ENCODE data around the gene EXOC2. TPM values are rescaled to one million over a fixed set of nuclear protein-coding genes. Genes with fewer than 3 reads are reported as not detected.

Gene EXOC2
- total RNA-seq, 2 donors from 2014 or later: 12.9 to 16.1 TPM

DNA sequence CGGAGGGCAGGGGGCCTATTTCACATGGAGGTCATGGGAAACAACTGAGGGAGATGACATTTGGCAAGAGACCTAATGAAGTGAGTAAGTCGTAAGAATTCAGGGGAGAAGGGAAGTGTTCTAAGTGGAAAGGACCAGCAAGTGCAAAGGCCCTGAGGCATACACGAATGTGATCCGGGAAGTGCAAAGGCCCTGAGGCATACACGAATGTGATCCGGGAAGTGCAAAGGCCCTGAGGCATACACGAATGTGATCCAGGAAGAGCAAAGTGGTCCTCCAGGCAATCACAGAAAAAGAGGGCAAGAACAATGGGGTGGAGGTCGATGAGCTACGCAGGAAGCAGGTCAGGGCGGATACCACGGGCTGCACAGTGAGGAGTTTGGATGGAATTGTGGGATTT, 24.2 kb upstream of the EXOC2 start:
- no peak overlapping the region for H3K27ac ChIP-seq
- H3K4me1 ChIP-seq: no peaks in the 10 kb centered on the region
- no peaks in the 10 kb centered on the region for H3K36me3 ChIP-seq
- DNase-seq (ENCODE audit: low spot score): no peak
- TF ChIP-seq CTCF (IDR thresholded peaks at IDR 0.05): no peak
- no peaks in the 10 kb centered on the region for H3K27me3 ChIP-seq
- no peaks in the 10 kb centered on the region for H3K9me3 ChIP-seq
- H3K4me3 ChIP-seq: no peak overlapping the region

DNA sequence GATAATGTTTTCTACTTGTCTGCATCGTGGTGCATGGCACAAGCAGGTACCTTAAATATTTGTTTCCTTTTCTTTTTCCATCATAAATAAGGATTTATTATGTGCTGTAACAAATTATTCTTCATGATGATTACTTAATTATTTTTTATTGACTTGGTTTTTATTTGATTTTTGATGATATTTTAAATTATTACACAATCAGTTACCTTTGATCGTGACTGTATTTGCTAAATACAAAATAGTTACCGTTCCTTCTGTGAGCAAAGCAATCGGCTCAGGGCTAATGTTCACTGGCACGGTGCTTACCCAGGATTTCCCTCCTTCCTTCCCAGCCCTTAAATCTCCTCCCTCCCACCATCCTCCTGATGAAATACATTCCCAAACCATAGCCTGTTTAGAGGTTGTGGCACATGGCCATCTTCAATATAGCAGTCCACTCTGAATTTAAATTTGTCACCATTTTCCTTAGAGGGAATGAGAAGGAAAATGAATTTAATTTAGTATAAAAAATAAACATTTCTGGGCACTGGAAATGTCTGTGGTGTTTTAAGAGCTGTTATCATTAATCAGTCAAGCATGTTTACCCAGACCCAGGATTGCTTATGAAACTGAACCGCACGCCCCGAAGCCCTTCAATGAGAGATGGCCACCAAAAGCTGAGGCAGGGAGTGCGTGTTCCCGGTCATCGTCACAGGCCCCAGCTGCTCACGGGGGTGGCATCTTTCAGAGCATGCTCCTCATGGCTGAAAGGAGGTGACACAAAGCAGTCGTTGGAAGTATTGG, 23.0 kb upstream of the EXOC2 start:
- no peak for TF ChIP-seq CTCF (IDR thresholded peaks at IDR 0.05)
- no peak for DNase-seq (ENCODE audit: low spot score)
- no peak overlapping the region for H3K27ac ChIP-seq

DNA sequence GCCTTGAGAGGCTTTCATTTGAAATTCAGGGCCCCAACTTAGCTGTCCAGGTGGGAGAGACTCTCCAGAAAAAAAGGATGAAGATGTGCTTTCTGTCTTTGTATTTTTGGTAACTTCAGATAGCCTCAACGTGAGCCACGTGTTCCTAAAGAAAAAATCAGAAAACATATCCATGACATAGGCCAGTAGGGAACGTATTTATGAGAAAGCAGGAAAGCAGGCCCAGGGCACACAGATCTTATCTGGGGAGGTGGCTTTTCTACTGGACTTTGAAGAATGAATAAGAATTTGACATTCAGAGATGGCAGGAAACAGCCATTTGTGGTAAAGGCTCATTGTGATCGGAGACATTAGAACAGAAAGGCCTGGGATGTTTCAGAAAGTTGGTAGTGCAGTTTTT, 21.2 kb upstream of the EXOC2 start:
- Histone ChIP-seq H3K27me3 (no peaks in the 10 kb centered on the region), H3K36me3 (no peaks in the 10 kb centered on the region), H3K4me1 (peaks cover 0 to 10% of the 10 kb centered on the region in 2 donors), H3K27ac (no peak overlapping the region), H3K4me3 (no peak overlapping the region), H3K9me3 (no peaks in the 10 kb centered on the region)
- TF ChIP-seq CTCF (IDR thresholded peaks at IDR 0.05): no peak
- no peak for DNase-seq (ENCODE audit: low spot score)

More for the DNA sequence above, 23.0 kb upstream of the EXOC2 start:
- H3K27me3 ChIP-seq: no peaks in the 10 kb centered on the region
- H3K4me1 ChIP-seq: peaks cover 0 to 6% of the 10 kb centered on the region in 2 donors
- H3K36me3 ChIP-seq: no peaks in the 10 kb centered on the region
- no peak overlapping the region for H3K4me3 ChIP-seq
- no peaks in the 10 kb centered on the region for H3K9me3 ChIP-seq

DNA sequence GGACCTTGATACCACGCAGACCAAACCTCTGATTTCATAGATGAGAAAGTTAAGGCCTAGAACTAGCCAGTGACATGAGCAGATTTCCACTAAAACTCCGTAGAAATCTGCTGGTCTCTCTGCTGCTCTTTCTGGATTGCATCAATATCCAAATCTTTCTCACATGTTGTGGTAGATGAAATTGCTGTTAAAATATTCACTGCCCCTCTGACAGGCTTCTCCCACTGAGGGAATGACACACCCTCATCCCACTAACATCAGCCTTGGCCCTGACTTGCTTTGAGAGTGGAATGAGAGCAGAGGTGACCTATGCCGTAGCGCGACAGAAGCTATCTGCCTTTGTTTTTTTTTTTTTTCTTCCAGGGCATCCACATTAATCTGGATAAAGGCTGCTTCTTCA, 20.4 kb upstream of the EXOC2 start:
- no peaks in the 10 kb centered on the region for H3K36me3 ChIP-seq
- H3K4me3 ChIP-seq: no peak overlapping the region
- no peak for TF ChIP-seq CTCF (IDR thresholded peaks at IDR 0.05)
- peaks cover 0 to 10% of the 10 kb centered on the region in 2 donors for H3K4me1 ChIP-seq
- no peak overlapping the region for H3K27ac ChIP-seq
- DNase-seq (ENCODE audit: low spot score): no peak
- H3K9me3 ChIP-seq: no peaks in the 10 kb centered on the region
- H3K27me3 ChIP-seq: no peaks in the 10 kb centered on the region

- DNase-seq (ENCODE audit: low spot score): no peak
- TF ChIP-seq CTCF (IDR thresholded peaks at IDR 0.05): no peak
- no peaks in the 10 kb centered on the region for H3K27me3 ChIP-seq
- no peaks in the 10 kb centered on the region for H3K36me3 ChIP-seq
- H3K4me1 ChIP-seq: peaks cover 0 to 10% of the 10 kb centered on the region in 2 donors
- no peak overlapping the region for H3K4me3 ChIP-seq
- no peaks in the 10 kb centered on the region for H3K9me3 ChIP-seq
- H3K27ac ChIP-seq: no peak overlapping the region
Measured at GRCh38 chr6:712805-713204, 19.9 kb upstream of the EXOC2 start.

DNA sequence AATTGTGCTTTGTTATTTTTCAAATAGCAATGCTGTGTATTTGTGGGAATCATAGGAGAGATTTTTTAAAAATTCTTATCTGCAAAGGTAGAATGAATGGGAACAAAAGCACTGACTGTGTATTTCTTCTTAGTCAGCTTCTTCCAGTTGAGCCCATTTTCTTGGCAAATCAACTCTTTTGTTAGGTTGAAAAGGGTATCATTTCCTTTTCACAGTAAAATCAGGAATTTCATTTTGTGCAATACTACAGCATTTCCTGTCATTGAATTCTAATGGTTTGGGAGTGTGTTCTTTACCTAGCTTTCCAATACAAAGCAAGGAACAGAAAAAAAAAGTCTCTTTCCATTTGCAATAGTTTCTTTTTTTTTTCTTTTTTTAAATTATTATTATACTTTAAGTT, 19.0 kb upstream of the EXOC2 start:
- H3K4me3 ChIP-seq: peak overlapping the region in 1 of 2 donors; percentile 70
- no peaks in the 10 kb centered on the region for H3K36me3 ChIP-seq
- peak overlapping the region; percentile 82 to 85 for H3K27ac ChIP-seq
- no peak for DNase-seq (ENCODE audit: low spot score)
- no peak for TF ChIP-seq CTCF (IDR thresholded peaks at IDR 0.05)
- no peaks in the 10 kb centered on the region for H3K27me3 ChIP-seq
- H3K4me1 ChIP-seq: peaks cover 0 to 10% of the 10 kb centered on the region in 2 donors
- no peaks in the 10 kb centered on the region for H3K9me3 ChIP-seq

Measured in right atrium auricular region (tissue), 2 donors.